K562 (cell line): Measurements from ENCODE around the gene ANKMY1. TPM values are rescaled to one million over a fixed set of nuclear protein-coding genes. Genes with fewer than 3 reads are reported as not detected.

Experiments used
- ATF7 ChIP-seq: fragments of 450-650 bp; IDR thresholded peaks from 2 replicates; pipeline ENCODE4 v1.7.1; 2014; ENCODE audit warnings: mild to moderate bottlenecking, moderate library complexity
- CBFB ChIP-seq: sonication (generic); formaldehyde crosslinking; IDR thresholded peaks from 2 replicates; pipeline ENCODE4 v1.4.0; 2020; ENCODE audit warnings: mild to moderate bottlenecking, missing genetic modification reagents
- CREM ChIP-seq: IDR thresholded peaks from 2 replicates; pipeline ENCODE4 v1.6.1; 2014; ENCODE audit warnings: antibody characterized with exemption, low read depth
- FUS ChIP-seq: fragments of 200-400 bp; formaldehyde crosslinking; optimal IDR thresholded peaks from 2 replicates; pipeline ENCODE3; 2017; ENCODE audit warnings: low read depth, low read length
- NFXL1 ChIP-seq: fragments of 450-650 bp; formaldehyde crosslinking; IDR thresholded peaks from 2 replicates; pipeline ENCODE4 v1.4.0; 2021; ENCODE audit warnings: mild to moderate bottlenecking
- POLR2AphosphoS5 ChIP-seq: IDR thresholded peaks from 2 replicates; pipeline ENCODE4 v1.6.1; 2011; ENCODE audit warnings: mild to moderate bottlenecking, low read depth, low read length, moderate library complexity; ENCODE audit not compliant: control insufficient read depth, insufficient read depth
- SRF ChIP-seq, 2 experiments: fragments of 250-450, 450-650 bp in 1 of 2; sonication (Bioruptor Pico) in 1 of 2; sonication (generic) in 1 of 2; formaldehyde crosslinking; IDR thresholded peaks; 2 replicates each; pipeline versions ENCODE4 v1.5.0 to v1.5.1; 2020 to 2022; ENCODE audit warnings: mild to moderate bottlenecking in 1 of 2, missing genetic modification reagents in 1 of 2
- STAT5B ChIP-seq: fragments of 250-450 bp; sonication (Bioruptor Pico); IDR thresholded peaks from 2 replicates; pipeline ENCODE4 v1.8.0; 2021; ENCODE audit warnings: mild to moderate bottlenecking, inconsistent platforms
- TBP ChIP-seq: optimal IDR thresholded peaks from 2 replicates; pipeline ENCODE3; 2011; ENCODE audit warnings: low read depth, low read length, improper control_type of control experiment
- ZNF124 ChIP-seq: sonication (generic); formaldehyde crosslinking; IDR thresholded peaks from 2 replicates; pipeline ENCODE4 v1.8.1; 2022; ENCODE audit warnings: missing genetic modification reagents
- ZNF134 ChIP-seq: fragments of 250-450 bp; sonication (Bioruptor Pico); conservative IDR thresholded peaks from 2 replicates; pipeline ENCODE4 v1.4.0; 2020
- ZNF766 ChIP-seq: fragments of 200-800 bp; sonication (Bioruptor generic); conservative IDR thresholded peaks from 2 replicates; pipeline ENCODE4 v1.6.1; 2016; ENCODE audit warnings: missing genetic modification characterization, missing compliant biosample characterization
- polyA plus RNA-seq, 8 experiments: library from polyadenylated mRNA; depleted of rRNA in 4 of 8; stranded (reverse) in 5 of 8; unstranded in 3 of 8; fragments of >200 nt; fragmentation: Nextera tagmentation in 2 of 8; fragmentation: Illumina TruSeq in 1 of 8; extraction: Ambion mirVana in 2 of 8; extraction: Trizol in 1 of 8; gene quantifications; 2 replicates each; pipeline versions ENCODE4 v1.2.1 to v1.2.3, GENCODE V29; 2011 to 2014; ENCODE audit warnings: inconsistent platforms in 1 of 8, missing spikeins in 1 of 8
- total RNA-seq, 7 experiments: library from RNA; depleted of rRNA in 6 of 7; stranded (reverse); fragments of >200 nt in 6 of 7; fragmentation: Illumina TruSeq in 2 of 7; extraction: Trizol in 2 of 7; gene quantifications; 2 replicates each; pipeline versions ENCODE4 v1.2.1 to v1.2.3, GENCODE V29; 2011 to 2021; ENCODE audit warnings: low replicate concordance in 1 of 7
- TF ChIP-seq, protein P1 (sequence below): fragments of 450-650 bp; formaldehyde crosslinking; IDR thresholded peaks from 2 replicates; pipeline ENCODE4 v1.4.0; 2020; ENCODE audit warnings: mild to moderate bottlenecking, moderate library complexity
- TF ChIP-seq, protein P2 (sequence below): fragments of 450-650 bp; formaldehyde crosslinking; IDR thresholded peaks from 2 replicates; pipeline ENCODE4 v1.4.0; 2020; ENCODE audit warnings: mild to moderate bottlenecking, mixed read lengths
- TF ChIP-seq, protein P3 (sequence below), 2 experiments: fragments of 200-800 bp in 1 of 2; sonication (Bioruptor generic) in 1 of 2; sonication (generic) in 1 of 2; formaldehyde crosslinking in 1 of 2; IDR thresholded peaks in 1 of 2; conservative IDR thresholded peaks in 1 of 2; 2 replicates each; pipeline versions ENCODE4 v1.5.0 to v1.6.1; 2016 to 2020; ENCODE audit warnings: missing compliant biosample characterization in 1 of 2, missing genetic modification characterization in 1 of 2, missing genetic modification reagents in 1 of 2
- TF ChIP-seq, protein P4 (sequence below), 2 experiments: fragments of 450-650 bp; IDR thresholded peaks; 2 replicates each; pipeline ENCODE4 v1.6.1; 2018; ENCODE audit warnings: mild to moderate bottlenecking in 2 of 2, low read depth in 1 of 2; ENCODE audit not compliant: partially characterized antibody in 2 of 2
- TF ChIP-seq, protein P5 (sequence below): fragments of 450-650 bp; formaldehyde crosslinking; IDR thresholded peaks from 2 replicates; pipeline ENCODE4 v1.4.0; 2020; ENCODE audit warnings: mild to moderate bottlenecking

ANKMY1 gene
- total and polyA plus RNA-seq, 9 of the 15 experiments (the other 6 are each of a cell fraction or from before 2014, with no cell fraction given): 0.75 to 15.1 (median 11.7) TPM

DNA sequence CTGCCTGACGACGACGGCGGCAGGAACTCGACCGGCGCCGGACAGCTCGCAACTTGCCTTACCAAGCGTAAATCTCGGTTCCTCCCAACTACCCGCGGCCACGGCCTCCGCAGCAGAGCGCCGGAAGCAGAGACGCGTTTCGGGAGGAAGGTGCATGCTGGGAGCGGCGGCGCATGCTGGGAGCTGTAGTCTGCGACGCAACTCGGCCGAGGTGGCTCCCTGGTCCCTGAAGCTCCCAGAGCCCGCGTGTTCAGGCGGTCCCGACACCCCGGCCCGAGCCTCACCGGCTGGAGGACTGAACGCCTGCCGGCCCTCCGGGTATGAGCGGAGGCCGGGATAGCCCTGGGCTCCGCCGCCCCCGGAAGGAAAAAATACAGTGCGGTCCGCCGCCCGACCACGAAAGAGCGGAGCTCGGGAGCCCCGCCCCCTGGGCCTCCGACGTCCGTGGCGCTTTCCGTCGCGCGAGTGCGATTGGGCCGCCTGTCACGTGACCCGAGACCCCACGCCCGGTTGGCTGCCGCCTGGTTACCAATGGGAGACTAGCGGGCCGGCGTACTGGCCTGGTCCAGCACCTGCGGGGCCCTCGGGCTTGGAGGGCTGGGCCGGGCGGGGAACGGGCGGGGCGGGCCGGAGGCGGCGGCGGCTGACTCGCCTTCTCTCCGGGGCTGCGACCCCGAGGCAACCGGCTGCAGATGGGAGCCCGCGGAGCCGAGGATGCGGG is 28.6 kb upstream of the ANKMY1 start, which contains the start of gene CAPN10 (continued):
- no peak for TF ChIP-seq CBFB (CRISPR knock-in tag)
- TF ChIP-seq STAT5B (CRISPR knock-in tag): no peak
- TF ChIP-seq, protein P1, sequence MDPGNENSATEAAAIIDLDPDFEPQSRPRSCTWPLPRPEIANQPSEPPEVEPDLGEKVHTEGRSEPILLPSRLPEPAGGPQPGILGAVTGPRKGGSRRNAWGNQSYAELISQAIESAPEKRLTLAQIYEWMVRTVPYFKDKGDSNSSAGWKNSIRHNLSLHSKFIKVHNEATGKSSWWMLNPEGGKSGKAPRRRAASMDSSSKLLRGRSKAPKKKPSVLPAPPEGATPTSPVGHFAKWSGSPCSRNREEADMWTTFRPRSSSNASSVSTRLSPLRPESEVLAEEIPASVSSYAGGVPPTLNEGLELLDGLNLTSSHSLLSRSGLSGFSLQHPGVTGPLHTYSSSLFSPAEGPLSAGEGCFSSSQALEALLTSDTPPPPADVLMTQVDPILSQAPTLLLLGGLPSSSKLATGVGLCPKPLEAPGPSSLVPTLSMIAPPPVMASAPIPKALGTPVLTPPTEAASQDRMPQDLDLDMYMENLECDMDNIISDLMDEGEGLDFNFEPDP (CRISPR knock-in tag): no peak
- no peak for TF ChIP-seq FUS
- TF ChIP-seq POLR2AphosphoS5: 0 out of 2 replicates have a peak, but pooled peaks have one; percentile 1
- peak; percentile 92 for TF ChIP-seq CREM
- TF ChIP-seq, protein P2, sequence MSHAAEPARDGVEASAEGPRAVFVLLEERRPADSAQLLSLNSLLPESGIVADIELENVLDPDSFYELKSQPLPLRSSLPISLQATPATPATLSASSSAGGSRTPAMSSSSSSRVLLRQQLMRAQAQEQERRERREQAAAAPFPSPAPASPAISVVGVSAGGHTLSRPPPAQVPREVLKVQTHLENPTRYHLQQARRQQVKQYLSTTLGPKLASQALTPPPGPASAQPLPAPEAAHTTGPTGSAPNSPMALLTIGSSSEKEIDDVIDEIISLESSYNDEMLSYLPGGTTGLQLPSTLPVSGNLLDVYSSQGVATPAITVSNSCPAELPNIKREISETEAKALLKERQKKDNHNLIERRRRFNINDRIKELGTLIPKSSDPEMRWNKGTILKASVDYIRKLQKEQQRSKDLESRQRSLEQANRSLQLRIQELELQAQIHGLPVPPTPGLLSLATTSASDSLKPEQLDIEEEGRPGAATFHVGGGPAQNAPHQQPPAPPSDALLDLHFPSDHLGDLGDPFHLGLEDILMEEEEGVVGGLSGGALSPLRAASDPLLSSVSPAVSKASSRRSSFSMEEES (CRISPR knock-in tag): peak; percentile 100
- no peak for TF ChIP-seq NFXL1
- TF ChIP-seq, protein P3, sequence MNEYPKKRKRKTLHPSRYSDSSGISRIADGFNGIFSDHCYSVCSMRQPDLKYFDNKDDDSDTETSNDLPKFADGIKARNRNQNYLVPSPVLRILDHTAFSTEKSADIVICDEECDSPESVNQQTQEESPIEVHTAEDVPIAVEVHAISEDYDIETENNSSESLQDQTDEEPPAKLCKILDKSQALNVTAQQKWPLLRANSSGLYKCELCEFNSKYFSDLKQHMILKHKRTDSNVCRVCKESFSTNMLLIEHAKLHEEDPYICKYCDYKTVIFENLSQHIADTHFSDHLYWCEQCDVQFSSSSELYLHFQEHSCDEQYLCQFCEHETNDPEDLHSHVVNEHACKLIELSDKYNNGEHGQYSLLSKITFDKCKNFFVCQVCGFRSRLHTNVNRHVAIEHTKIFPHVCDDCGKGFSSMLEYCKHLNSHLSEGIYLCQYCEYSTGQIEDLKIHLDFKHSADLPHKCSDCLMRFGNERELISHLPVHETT (CRISPR knock-in tag; conservative IDR thresholded peaks at IDR 0.05 in 1 of 2, IDR thresholded peaks at IDR 0.05 in 1 of 2): peak in 1 of 2 experiments; percentile 84; a peak in 2 of 4 replicates
- TF ChIP-seq, protein P4, sequence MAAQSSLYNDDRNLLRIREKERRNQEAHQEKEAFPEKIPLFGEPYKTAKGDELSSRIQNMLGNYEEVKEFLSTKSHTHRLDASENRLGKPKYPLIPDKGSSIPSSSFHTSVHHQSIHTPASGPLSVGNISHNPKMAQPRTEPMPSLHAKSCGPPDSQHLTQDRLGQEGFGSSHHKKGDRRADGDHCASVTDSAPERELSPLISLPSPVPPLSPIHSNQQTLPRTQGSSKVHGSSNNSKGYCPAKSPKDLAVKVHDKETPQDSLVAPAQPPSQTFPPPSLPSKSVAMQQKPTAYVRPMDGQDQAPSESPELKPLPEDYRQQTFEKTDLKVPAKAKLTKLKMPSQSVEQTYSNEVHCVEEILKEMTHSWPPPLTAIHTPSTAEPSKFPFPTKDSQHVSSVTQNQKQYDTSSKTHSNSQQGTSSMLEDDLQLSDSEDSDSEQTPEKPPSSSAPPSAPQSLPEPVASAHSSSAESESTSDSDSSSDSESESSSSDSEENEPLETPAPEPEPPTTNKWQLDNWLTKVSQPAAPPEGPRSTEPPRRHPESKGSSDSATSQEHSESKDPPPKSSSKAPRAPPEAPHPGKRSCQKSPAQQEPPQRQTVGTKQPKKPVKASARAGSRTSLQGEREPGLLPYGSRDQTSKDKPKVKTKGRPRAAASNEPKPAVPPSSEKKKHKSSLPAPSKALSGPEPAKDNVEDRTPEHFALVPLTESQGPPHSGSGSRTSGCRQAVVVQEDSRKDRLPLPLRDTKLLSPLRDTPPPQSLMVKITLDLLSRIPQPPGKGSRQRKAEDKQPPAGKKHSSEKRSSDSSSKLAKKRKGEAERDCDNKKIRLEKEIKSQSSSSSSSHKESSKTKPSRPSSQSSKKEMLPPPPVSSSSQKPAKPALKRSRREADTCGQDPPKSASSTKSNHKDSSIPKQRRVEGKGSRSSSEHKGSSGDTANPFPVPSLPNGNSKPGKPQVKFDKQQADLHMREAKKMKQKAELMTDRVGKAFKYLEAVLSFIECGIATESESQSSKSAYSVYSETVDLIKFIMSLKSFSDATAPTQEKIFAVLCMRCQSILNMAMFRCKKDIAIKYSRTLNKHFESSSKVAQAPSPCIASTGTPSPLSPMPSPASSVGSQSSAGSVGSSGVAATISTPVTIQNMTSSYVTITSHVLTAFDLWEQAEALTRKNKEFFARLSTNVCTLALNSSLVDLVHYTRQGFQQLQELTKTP (IDR thresholded peaks at IDR 0.05; ENCODE audit: low read depth in 1 of 2, partially characterized antibody in 2 of 2): peak in 1 of 2 experiments; percentile 97
- TF ChIP-seq ZNF134 (CRISPR knock-in tag): no peak
- no peak for TF ChIP-seq ZNF124 (CRISPR knock-in tag)
- TF ChIP-seq SRF (CRISPR knock-in tag; IDR thresholded peaks at IDR 0.05): no peak
- peak; percentile 41 for TF ChIP-seq TBP
- TF ChIP-seq ZNF766 (CRISPR knock-in tag): peak; percentile 81
- TF ChIP-seq, protein P5, sequence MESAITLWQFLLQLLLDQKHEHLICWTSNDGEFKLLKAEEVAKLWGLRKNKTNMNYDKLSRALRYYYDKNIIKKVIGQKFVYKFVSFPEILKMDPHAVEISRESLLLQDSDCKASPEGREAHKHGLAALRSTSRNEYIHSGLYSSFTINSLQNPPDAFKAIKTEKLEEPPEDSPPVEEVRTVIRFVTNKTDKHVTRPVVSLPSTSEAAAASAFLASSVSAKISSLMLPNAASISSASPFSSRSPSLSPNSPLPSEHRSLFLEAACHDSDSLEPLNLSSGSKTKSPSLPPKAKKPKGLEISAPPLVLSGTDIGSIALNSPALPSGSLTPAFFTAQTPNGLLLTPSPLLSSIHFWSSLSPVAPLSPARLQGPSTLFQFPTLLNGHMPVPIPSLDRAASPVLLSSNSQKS: no peak
- TF ChIP-seq ATF7: peak; percentile 45; the same call in 1 of the 2 replicates
